ENCODE measurements around the gene KCNH4.

The KCNH4 gene

GRCh38 chr17:42130310-42130936 is 50.5 kb downstream of the KCNH4 start:
- TF ChIP-seq, protein P1, sequence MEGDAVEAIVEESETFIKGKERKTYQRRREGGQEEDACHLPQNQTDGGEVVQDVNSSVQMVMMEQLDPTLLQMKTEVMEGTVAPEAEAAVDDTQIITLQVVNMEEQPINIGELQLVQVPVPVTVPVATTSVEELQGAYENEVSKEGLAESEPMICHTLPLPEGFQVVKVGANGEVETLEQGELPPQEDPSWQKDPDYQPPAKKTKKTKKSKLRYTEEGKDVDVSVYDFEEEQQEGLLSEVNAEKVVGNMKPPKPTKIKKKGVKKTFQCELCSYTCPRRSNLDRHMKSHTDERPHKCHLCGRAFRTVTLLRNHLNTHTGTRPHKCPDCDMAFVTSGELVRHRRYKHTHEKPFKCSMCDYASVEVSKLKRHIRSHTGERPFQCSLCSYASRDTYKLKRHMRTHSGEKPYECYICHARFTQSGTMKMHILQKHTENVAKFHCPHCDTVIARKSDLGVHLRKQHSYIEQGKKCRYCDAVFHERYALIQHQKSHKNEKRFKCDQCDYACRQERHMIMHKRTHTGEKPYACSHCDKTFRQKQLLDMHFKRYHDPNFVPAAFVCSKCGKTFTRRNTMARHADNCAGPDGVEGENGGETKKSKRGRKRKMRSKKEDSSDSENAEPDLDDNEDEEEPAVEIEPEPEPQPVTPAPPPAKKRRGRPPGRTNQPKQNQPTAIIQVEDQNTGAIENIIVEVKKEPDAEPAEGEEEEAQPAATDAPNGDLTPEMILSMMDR (IDR thresholded peaks at IDR 0.05; ENCODE audit: low read depth, low read length, missing control alignments) = no peak
- no peak for DNase-seq (ENCODE audit: extremely low read depth, low read depth)
- H3K4me3 ChIP-seq (replicated peaks; ENCODE audit: low read depth, low read length) = no peak overlapping the region

GRCh38 chr17:42129109-42129837 is 51.7 kb downstream of the KCNH4 start:
- no peak overlapping the region for H3K4me3 ChIP-seq (replicated peaks; ENCODE audit: low read depth, low read length)
- no peak for DNase-seq (ENCODE audit: extremely low read depth, low read depth)
- TF ChIP-seq, protein P1 (IDR thresholded peaks at IDR 0.05; ENCODE audit: low read depth, low read length, missing control alignments) = no peak

- DNase-seq (ENCODE audit: extremely low read depth, low read depth) = no peak
- H3K4me3 ChIP-seq (replicated peaks; ENCODE audit: low read depth, low read length) = no peak overlapping the region
- TF ChIP-seq, protein P1 (IDR thresholded peaks at IDR 0.05; ENCODE audit: low read depth, low read length, missing control alignments) = no peak
These were observed 53.5 kb downstream of the KCNH4 start for GRCh38 chr17:42127414-42127813.

DNA sequence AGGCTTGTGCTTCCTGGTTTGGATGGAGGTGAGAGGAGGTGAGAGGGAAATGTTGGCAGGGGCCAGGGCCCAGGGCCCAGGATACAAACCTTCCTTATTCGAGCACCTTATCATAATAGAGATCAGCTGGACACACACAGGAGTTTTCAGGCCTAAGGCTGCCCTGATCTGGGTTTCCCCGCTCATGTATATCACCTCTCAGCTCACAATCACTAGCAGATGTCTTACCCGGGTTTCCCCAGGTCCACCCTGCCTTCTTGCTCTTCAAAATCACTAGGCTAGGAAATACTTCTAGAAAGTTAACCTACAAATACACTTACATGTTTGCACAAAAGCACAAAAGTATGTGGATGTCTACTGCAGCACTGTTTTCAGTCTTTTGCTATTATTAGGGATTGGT is 54.1 kb downstream of the KCNH4 start:
- TF ChIP-seq, protein P1 (IDR thresholded peaks at IDR 0.05; ENCODE audit: low read depth, low read length, missing control alignments) = no peak
- no peak for DNase-seq (ENCODE audit: extremely low read depth, low read depth)
- no peak overlapping the region for H3K4me3 ChIP-seq (replicated peaks; ENCODE audit: low read depth, low read length)

- no peak for DNase-seq (ENCODE audit: extremely low read depth, low read depth)
- no peak overlapping the region for H3K4me3 ChIP-seq (replicated peaks; ENCODE audit: low read depth, low read length)
- TF ChIP-seq, protein P1 (IDR thresholded peaks at IDR 0.05; ENCODE audit: low read depth, low read length, missing control alignments) = no peak
These were observed 55.4 kb downstream of the KCNH4 start for GRCh38 chr17:42125565-42125964.

- H3K4me3 ChIP-seq (replicated peaks; ENCODE audit: low read depth, low read length) = no peak overlapping the region
- TF ChIP-seq, protein P1 (IDR thresholded peaks at IDR 0.05; ENCODE audit: low read depth, low read length, missing control alignments) = no peak
- no peak for DNase-seq (ENCODE audit: extremely low read depth, low read depth)
These were observed 56.7 kb downstream of the KCNH4 start for GRCh38 chr17:42124256-42124655.

All from HFF-Myc (cell line).